Stimulated activated CD4-positive, alpha-beta T cell treated with anti-CD3 and anti-CD28 coated beads, Interleukin-1b, Interleukin-23, amount 100 ng/mL, for 1 hour (primary cell): ENCODE measurements around the gene CUL5.

Experiments
- DNase-seq, 2 donors: peaks; one replicate each; pipeline ENCODE4 v3.0.0-alpha.2; 2020; ENCODE audit warnings: low read depth in 2 of 2

The CUL5 gene

GRCh38 chr11:108008656-108009496 lies at the start of gene CUL5:
Gene CUL5 (plus strand): TSS chr11:108008898. CDS start chr11:108009349, 451 bp downstream.
- peak; percentile 65 to 84 for DNase-seq

- DNase-seq: no peak
Measured at GRCh38 chr11:107961480-107961879, 47.2 kb upstream of the CUL5 start.

- DNase-seq: no peak
Measured at GRCh38 chr11:107962181-107962580, 46.5 kb upstream of the CUL5 start.

- no peak for DNase-seq
Measured at GRCh38 chr11:107963091-107963490, 45.6 kb upstream of the CUL5 start.

GRCh38 chr11:107969219-107969618 lies 39.5 kb upstream of the CUL5 start:
- no peak for DNase-seq

- no peak for DNase-seq
Measured at GRCh38 chr11:107970049-107970448, 38.6 kb upstream of the CUL5 start.

GRCh38 chr11:107973641-107974040 lies 35.1 kb upstream of the CUL5 start:
- DNase-seq: no peak

- DNase-seq: no peak
Measured at GRCh38 chr11:107988397-107989158, 20.1 kb upstream of the CUL5 start.

GRCh38 chr11:107991868-107992414 lies 16.8 kb upstream of the CUL5 start:
- DNase-seq: no peak

- no peak for DNase-seq
Measured at GRCh38 chr11:107996006-107996776, 12.5 kb upstream of the CUL5 start.

- DNase-seq: no peak
Measured at GRCh38 chr11:107998761-107999160, 9.9 kb upstream of the CUL5 start.

GRCh38 chr11:107999759-108000455 lies 8.8 kb upstream of the CUL5 start:
- no peak for DNase-seq

- DNase-seq: no peak
Measured at GRCh38 chr11:108002476-108002875, 6.2 kb upstream of the CUL5 start.

- DNase-seq: no peak
Measured at GRCh38 chr11:108003623-108004022, 5.1 kb upstream of the CUL5 start.

GRCh38 chr11:108007819-108008218 lies 879 bp upstream of the CUL5 start:
- DNase-seq: no peak

- no peak for DNase-seq
Measured at GRCh38 chr11:108009497-108010370, 1.0 kb downstream of the CUL5 start.

GRCh38 chr11:108012139-108012725 lies 3.5 kb downstream of the CUL5 start:
- no peak for DNase-seq

- DNase-seq: no peak
Measured at GRCh38 chr11:108016647-108017046, 7.9 kb downstream of the CUL5 start.

GRCh38 chr11:108018708-108019107 lies 10.0 kb downstream of the CUL5 start:
- no peak for DNase-seq
